GM18508 (cell line): ENCODE measurements around the gene PLA2G2F.

Experiments
- ATAC-seq: cut with Tn5 transposase; IDR thresholded peaks from one replicate; pipeline ENCODE4 v1.9.1; 2021; ENCODE audit warnings: moderate number of reproducible peaks; ENCODE audit not compliant: insufficient read depth, unreplicated experiment

The PLA2G2F gene

GRCh38 chr1:20141001-20141400 lies 1.9 kb downstream of the PLA2G2F start:
- ATAC-seq = no peak

GRCh38 chr1:20141466-20141865 lies 2.3 kb downstream of the PLA2G2F start:
- ATAC-seq = no peak

- no peak for ATAC-seq
Measured at GRCh38 chr1:20142001-20142710, 3.0 kb downstream of the PLA2G2F start.

GRCh38 chr1:20143318-20143717 lies 4.2 kb downstream of the PLA2G2F start:
- no peak for ATAC-seq

GRCh38 chr1:20143734-20144565 lies 4.8 kb downstream of the PLA2G2F start:
- no peak for ATAC-seq

GRCh38 chr1:20147846-20148570 lies 8.9 kb downstream of the PLA2G2F start:
- ATAC-seq = no peak

- no peak for ATAC-seq
Measured at GRCh38 chr1:20148571-20149500, 9.7 kb downstream of the PLA2G2F start.

- ATAC-seq = no peak
Measured at GRCh38 chr1:20149601-20150325, 10.6 kb downstream of the PLA2G2F start.

- no peak for ATAC-seq
Measured at GRCh38 chr1:20150326-20150705, 11.2 kb downstream of the PLA2G2F start.

GRCh38 chr1:20150969-20151368 lies 11.8 kb downstream of the PLA2G2F start:
- ATAC-seq = no peak

GRCh38 chr1:20151906-20152598 lies 12.9 kb downstream of the PLA2G2F start:
- no peak for ATAC-seq

GRCh38 chr1:20152599-20152930 lies 13.4 kb downstream of the PLA2G2F start:
- ATAC-seq = no peak

GRCh38 chr1:20153000-20153418 lies 13.9 kb downstream of the PLA2G2F start:
- ATAC-seq = no peak

GRCh38 chr1:20154301-20154831 lies 15.2 kb downstream of the PLA2G2F start:
- ATAC-seq = no peak

- ATAC-seq = no peak
Measured at GRCh38 chr1:20158358-20159070, 19.4 kb downstream of the PLA2G2F start.

- no peak for ATAC-seq
Measured at GRCh38 chr1:20160034-20160433, 20.9 kb downstream of the PLA2G2F start.

- ATAC-seq = no peak
Measured at GRCh38 chr1:20164694-20165202, 25.6 kb downstream of the PLA2G2F start.

GRCh38 chr1:20165522-20165951 lies 26.4 kb downstream of the PLA2G2F start:
- no peak for ATAC-seq
